Measurements from ENCODE around the gene KRTAP5-11.
"Not testable (repeated sequence)": the region's sequence is repeated elsewhere in the genome, so short reads cannot be mapped to it uniquely, and the experiment has no call there.

Gene KRTAP5-11

GRCh38 chr11:71580057-71581003 lies 2.3 kb downstream of the KRTAP5-11 start:
- DNase-seq: no peak

GRCh38 chr11:71579513-71579912 lies 3.2 kb downstream of the KRTAP5-11 start:
- not testable (repeated sequence) for DNase-seq

- no peak for DNase-seq
These were observed 5.1 kb downstream of the KRTAP5-11 start for GRCh38 chr11:71577469-71578004.

GRCh38 chr11:71576688-71577465 lies 5.8 kb downstream of the KRTAP5-11 start:
- not testable (repeated sequence) for DNase-seq

- DNase-seq: no peak
These were observed 6.8 kb downstream of the KRTAP5-11 start for GRCh38 chr11:71575723-71576424.

GRCh38 chr11:71574418-71574817 lies 8.3 kb downstream of the KRTAP5-11 start:
- no peak for DNase-seq

GRCh38 chr11:71572811-71573210 lies 9.9 kb downstream of the KRTAP5-11 start:
- no peak for DNase-seq

GRCh38 chr11:71571101-71571850 lies 11.4 kb downstream of the KRTAP5-11 start:
- not testable (repeated sequence) for DNase-seq

- DNase-seq: no peak
These were observed 13.8 kb downstream of the KRTAP5-11 start for GRCh38 chr11:71568704-71569349.

GRCh38 chr11:71567633-71568032 lies 15.0 kb downstream of the KRTAP5-11 start:
- DNase-seq: not testable (repeated sequence)

GRCh38 chr11:71566626-71567599 lies 15.8 kb downstream of the KRTAP5-11 start:
- not testable (repeated sequence) for DNase-seq

GRCh38 chr11:71566081-71566620 lies 16.5 kb downstream of the KRTAP5-11 start:
- no peak for DNase-seq

- DNase-seq: no peak
These were observed 17.4 kb downstream of the KRTAP5-11 start, which contains the start of gene KRTAP5-10 for GRCh38 chr11:71565263-71565662. Gene KRTAP5-10, plus strand, starts transcription at chr11:71565563. Its CDS starts 25 bp downstream, at chr11:71565588.

- DNase-seq: no peak
These were observed 18.2 kb downstream of the KRTAP5-11 start for GRCh38 chr11:71564430-71564829.

GRCh38 chr11:71563406-71563805 lies 19.3 kb downstream of the KRTAP5-11 start:
- DNase-seq: no peak

- no peak for DNase-seq
These were observed 20.6 kb downstream of the KRTAP5-11 start for GRCh38 chr11:71562120-71562519.

GRCh38 chr11:71558996-71559395 lies 23.7 kb downstream of the KRTAP5-11 start:
- no peak for DNase-seq

- no peak for DNase-seq
These were observed 25.4 kb downstream of the KRTAP5-11 start for GRCh38 chr11:71557257-71557656.

GRCh38 chr11:71556018-71556417 lies 26.7 kb downstream of the KRTAP5-11 start:
- DNase-seq: no peak

GRCh38 chr11:71555508-71555907 lies 27.2 kb downstream of the KRTAP5-11 start:
- DNase-seq: no peak
